NCI-H1417 (cell line): ENCODE measurements around the gene IQCF2.
"Not testable (repeated sequence)": the region's sequence is repeated elsewhere in the genome, so short reads cannot be mapped to it uniquely, and the experiment has no call there.

Experiments
- DNase-seq, 3 experiments: peaks; one replicate each; lab custom pipeline; 2025; lab: John Stamatoyannopoulos, UW

The IQCF2 gene

DNA sequence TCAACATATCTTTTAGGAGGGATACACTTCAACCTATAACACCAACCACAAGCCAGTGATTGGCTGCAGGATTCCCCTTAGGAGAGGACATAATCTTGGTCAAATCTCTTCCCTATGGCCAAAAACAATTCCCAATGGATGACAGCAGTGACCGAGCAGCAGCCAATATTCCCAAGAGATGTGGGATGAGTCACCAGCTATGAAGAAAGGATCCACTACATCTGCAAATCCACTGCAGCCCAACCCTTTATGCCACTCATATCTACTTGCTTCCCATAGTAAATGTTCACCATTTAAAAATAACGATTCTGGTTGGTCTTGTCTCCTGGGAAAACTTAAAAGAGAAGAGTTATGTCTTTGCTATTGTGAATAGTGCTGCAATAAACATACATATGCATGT, 18.5 kb downstream of the IQCF2 start:
- DNase-seq = no peak

DNA sequence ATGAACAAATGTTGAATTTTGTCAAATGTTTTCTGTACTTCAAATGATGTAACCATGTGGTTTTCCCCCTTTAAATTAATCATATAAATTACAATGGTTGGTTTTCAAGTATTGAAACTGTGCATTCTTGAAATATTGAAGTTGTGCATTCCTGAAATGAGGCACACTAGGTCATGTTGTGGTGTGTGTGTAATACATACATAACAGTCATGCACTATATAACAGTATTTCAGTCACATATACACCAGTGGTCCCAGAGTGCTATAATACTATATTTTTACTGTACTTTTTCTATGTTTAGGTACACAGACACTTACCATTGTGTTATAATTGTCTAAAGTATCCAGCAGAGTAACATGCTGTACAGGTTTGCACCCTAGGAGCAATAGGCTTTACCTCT, 25.0 kb downstream of the IQCF2 start:
- DNase-seq = no peak

DNA sequence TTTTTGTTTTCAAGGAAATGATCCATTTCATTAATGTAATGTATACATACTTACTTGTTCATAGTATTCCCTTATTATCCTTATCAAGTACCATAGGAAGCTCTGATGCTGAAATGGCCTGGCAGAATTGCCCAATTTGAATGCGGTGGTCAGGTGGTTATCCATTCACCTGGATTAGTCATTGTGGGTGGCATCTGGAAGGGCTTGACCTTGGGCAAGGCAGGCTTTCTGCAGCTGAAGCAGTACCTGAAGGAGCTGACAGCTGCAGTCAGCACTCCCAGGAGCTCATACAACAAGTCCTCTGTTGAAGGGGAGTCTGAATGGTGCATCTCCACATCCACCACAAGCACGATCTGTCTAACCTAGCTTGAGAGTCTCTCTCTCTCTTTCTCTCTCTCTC, 26.2 kb downstream of the IQCF2 start:
- DNase-seq = no peak

DNA sequence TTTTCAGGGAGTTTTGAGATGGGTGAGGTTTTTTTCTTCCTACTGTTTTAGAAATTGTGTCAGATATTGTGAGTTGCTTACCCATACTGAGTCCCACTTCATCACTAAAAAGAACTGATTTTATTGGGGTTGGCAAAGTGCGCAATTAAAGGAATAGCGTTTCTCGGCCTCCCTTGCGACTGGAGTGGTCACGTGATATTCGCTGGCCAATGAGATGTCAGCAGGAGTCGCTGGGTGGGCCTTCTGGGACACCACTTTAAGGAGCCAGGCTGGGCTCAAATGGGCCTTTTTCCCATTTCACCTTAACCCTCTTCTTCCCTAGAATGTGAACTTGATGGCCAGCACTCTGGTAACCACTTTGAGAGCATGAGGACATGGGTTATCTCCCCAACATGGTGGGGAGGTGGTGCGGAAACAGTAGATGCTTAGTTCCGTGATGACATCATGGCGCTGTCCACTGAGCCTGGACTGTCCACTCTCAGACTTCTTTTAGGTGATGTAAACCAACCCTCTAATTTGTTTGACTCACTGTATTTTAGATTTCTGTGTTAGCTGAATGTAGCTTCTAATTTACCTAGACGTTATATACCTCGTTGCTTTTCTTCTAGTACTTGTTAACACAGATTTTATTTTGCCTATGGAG, 27.2 kb downstream of the IQCF2 start:
- no peak for DNase-seq

DNA sequence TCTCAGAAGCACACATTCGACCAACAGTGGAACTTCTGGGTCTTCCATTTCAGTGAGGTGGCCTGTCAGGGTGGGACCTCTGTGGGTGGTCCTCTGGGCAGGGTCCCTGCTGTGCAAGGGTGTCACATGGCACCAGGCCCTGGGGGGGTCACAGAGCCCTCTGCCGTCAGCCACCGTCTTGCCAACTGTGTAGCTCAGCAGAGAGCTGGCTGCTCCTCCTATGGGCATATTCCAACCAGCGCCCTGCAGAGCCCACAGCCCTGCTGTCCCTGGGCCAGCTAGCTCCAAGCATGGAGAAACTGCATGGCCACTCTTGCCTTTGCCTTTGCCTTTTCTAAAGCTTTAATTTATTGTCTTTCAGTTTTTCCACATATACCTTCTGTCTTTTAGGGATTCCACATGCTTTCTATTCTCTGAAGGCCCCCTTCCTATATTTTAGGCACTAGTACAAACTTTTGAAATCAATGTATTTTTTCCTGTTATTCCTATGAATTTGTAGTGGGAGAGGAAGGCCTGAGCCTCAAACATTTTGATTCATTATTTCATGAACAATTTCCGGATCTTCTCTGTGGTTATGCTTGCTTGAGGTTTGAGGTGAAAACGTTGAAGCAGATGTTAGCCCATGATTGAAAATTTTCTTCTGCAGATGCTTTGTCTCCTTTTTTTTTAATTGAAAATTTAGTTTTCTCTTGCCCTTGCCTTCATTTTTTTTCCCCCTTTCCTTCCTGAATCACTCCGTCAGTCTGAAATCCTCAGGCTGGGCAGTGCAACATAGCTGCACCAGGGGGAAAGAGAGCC, 30.0 kb downstream of the IQCF2 start:
- DNase-seq = no peak

DNA sequence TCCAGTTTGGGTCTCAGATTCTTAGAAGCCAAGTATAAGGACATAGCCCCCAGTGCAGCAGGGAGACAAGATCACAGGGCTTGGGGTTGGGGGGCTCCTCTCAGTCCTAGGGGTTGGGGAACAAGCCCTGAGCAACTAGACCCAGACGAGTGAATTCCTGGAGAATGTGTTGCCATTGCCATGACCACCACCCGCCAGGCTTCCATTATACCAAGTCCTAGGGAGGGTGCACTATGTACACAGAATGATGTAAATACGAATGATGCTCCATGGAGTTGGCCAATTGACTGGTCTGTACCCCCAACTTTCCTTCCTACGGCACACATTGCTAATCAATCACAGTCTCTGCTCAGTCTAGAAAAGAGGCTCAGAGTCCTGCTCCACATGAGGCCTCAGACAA, 33.0 kb downstream of the IQCF2 start:
- DNase-seq = no peak

DNA sequence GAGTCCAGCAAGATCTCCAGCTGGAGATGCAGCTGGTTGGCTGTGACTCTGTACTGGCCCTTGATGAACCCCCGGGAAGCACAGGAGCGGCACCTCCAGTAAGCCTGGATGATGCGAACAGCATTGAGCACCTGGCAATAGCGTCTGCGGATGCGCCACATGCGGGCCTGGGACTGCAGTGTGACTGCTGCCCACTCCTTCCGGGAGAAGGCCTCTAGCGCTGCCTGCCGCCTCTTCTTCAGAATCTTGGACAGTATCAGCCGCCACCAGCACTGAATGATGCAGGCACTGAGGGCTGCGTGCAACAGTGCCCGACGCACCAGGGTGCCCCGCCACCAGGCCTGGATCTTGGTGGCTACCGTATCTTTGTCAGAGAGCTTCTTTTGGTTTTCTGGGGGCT, 33.5 kb downstream of the IQCF2 start:
- no peak for DNase-seq

DNA sequence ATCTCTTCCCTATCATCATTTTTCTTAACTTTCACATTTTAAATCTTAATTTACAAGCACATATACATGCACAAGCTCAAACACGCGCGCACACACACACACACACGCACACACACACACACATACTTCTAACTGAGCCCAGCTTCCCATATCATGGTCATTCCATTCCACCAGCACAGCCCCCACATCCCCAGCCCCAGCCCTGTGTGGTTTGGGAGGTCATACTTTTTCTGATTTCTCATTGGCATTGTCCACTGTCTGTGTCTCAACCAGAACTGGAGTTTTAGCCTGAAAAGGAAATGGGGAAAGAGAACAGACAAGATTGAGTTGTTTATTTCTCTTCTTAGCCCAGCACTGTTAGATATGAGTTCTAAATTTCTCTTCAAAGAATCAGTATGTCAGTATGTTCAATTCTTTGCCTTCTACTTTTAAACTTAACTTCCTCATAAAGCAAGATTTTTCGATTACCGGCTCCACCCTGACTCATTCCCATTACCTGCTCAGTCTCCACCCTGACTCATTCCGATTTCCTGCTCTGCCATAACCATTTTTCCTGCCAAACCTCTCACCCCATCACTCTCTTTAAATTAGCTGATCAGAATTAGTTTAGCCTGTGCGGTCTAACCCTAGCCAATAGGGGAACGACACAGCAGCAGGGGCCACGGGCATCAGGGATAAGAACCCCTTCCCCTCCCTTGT, 35.3 kb downstream of the IQCF2 start:
- no peak for DNase-seq

DNA sequence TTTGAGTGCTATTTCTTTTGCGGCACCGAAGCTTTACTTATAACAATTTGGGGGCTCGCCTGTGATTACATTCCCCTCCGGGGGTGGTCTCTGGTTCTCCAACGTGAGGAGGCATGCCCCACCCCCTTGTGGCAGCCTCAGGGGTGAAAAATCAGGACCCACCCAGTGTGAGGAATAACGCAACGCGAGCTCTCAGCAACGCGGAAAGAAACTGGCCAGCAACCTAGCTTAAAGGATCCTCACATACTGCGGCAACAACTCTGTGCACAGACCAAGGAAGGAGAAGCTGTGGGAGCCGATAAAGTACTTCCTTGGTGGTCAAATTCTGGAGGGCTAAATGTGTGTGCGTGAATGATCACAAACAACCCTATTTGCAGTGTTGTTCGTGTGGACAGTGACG, 36.0 kb downstream of the IQCF2 start:
- no peak for DNase-seq

DNA sequence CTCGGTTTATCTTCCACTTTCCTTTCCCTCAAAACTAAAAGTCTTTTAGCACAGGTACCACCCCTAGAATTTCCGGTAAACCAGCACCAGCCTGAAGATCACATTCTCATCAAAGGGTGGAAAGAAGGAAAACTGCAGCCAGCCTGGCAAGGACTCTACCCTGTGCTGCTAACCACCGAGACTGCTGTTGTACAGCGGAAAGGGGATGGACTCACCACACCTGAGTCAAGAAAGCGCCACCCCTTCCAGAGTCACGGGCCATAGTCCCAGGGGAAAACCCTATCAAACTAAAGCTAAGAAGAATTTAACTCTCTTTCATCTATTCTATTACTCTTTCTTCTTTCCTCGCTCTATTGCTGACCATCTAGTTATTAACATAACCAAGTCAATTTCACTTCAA, 38.6 kb downstream of the IQCF2 start:
- not testable (repeated sequence) for DNase-seq

DNA sequence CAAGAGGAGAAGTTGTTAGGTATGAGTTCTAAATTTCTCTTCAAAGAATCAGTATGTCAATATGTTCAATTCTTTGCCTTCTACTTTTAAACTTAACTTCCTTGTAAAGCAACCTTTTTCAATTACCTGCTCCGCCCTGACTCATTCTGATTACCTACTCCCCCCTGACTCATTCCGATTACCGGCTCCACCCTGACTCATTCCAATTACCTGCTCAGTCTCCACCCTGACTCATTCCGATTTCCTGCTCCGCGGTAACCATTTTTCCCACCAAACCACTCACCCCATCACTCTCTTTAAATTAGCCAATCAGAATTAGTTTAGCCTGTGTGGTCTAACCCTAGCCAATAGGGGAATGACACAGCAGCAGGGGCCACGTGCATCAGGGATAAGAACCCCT, 40.9 kb downstream of the IQCF2 start:
- DNase-seq = not testable (repeated sequence)

DNA sequence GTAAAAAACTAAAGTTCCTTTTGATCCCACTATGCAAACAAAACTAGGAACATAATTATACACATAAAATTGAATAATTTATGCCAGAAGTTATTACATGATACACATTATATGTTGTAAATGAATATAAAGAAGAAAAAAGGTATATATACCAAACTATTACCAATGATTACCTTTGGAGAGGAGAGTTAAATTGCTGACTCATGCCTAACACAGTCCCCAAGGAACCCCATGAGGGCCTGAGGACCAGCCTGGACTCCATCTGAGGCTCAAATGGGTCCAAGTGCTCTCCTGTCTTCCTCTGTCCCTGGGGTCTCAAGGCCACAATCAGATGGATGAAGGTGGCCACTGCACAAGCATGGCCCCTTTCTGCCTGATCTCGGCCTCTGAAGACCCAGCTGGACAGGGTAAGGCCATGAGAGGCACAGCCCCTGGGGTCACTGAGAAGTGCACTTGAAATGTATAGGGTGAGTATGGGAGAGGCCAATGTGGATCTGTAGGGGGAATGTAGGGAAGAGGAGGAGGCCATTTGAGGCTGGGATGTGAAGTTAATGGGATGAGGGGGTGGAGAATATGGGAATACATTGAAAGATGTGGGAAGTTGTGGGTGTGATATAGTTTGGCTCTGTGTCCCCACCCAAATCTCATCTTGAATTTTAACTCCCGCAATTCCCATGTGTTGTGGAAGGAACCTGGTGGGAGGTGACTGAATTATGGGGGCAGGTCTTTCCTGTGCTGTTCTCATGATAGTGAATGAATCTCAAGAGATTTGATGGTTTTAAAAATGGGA, 42.8 kb downstream of the IQCF2 start:
- DNase-seq = no peak

DNA sequence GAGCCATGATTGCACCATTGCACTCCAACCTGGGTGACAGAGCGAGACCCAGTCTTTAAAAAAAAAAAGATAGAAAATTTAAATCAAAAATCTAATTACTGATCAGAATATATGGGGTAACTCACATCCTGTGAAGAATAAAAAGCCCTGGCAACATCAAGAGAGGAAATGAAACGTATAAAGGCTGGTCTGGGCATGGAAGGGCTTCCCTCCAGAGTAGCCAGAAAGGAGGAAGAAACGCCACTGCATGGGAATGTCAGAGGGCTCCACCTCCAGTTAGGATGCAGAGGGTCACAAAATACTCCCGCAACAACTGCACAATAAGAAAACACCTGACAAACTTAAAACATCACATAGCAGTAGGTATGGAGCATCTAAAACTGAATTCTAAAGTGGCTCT, 46.6 kb downstream of the IQCF2 start:
- DNase-seq = no peak
